D341Med (cell line): ENCODE measurements around the gene AZIN2.
A peak's percentile ranks its signal among the peaks of the same experiment; 100 is the strongest.
"Not testable (repeated sequence)": the region's sequence is repeated elsewhere in the genome, so short reads cannot be mapped to it uniquely, and the experiment has no call there.

Source experiments
- DNase-seq: peaks from one replicate; pipeline ENCODE4 v3.0.0; 2012; ENCODE audit warnings: low spot score

The AZIN2 gene

DNA sequence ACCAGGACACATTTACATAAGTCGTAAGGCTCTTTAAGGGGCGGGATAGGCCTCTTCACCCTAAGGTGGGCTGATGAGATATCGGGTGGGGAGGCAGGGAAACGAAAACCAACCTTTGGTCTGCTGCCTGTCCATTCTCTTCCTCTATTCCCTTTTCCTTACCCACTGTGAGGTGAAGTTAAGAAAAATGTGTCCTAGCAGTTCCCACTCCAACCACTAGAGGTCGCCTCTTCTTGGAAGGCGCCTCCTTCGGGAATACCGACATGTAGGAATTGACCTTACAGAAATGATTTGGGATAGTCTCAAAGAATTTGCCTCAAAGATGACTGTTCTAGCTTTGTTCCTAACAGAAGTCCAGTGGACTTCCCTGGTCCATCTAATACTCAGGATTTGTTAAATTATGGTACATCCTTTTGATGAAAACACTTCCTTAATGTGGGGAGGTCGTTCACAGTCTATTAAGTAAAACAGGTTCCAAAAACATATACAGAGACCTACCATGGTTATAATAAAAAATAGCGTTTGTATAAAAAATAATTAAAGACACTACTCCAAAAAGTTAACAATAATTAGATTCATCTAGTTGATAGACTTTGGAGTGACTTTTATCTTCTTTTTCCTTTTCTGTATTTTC lies 14.1 kb downstream of the AZIN2 start:
- peak; percentile 63 for DNase-seq

DNA sequence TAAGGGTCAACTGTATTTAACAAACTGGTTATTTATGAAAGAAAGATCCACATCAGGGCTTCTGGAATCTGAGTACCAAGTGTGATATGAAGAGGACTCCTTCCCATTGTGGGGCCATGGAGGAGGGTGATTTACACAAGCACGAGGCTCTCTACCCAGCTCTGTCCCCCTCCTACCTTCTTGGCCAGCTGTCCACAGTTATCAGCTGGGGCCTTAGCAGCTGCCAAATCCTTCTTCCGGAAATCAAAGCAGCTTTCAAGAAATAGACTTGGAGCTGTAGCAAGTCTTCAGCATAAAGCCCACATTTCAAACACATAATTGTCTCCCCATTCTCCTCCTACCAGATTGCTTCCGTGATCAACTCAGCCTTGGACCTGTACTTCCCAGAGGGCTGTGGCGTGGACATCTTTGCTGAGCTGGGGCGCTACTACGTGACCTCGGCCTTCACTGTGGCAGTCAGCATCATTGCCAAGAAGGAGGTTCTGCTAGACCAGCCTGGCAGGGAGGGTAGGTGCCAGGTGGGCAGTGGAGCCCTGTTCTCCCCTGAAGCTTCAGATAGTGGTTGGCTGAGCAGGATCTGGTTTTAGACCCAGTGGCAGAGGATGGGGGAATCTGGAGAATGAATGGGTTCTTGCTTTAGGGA lies 15.5 kb downstream of the AZIN2 start:
- no peak for DNase-seq

DNA sequence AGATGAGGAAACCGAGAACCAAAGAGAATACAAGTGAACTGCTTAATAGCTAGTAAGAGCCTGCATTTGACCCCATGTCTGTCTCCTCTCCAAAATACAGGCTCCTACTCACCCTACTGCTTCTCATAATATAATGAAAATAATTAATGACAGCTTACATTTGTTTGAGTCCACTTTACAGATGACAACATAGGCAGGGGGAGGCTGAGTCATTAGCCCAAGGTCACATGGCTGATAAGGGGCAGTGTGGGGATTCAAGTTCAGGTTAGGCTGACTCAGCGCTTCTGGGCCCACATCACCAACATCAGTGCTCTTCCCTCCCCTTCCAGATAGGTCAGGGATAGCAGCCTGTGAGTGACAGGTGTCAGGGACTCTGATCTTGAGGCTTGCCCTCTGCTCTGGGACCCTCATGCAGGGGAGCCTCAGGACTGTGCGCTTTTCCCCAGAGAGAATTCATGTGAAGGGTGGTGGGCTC lies 16.2 kb downstream of the AZIN2 start:
- DNase-seq: no peak

GRCh38 chr1:33097762-33098161 lies 16.8 kb downstream of the AZIN2 start:
- DNase-seq: no peak

GRCh38 chr1:33098371-33098770 lies 17.4 kb downstream of the AZIN2 start:
- DNase-seq: no peak

DNA sequence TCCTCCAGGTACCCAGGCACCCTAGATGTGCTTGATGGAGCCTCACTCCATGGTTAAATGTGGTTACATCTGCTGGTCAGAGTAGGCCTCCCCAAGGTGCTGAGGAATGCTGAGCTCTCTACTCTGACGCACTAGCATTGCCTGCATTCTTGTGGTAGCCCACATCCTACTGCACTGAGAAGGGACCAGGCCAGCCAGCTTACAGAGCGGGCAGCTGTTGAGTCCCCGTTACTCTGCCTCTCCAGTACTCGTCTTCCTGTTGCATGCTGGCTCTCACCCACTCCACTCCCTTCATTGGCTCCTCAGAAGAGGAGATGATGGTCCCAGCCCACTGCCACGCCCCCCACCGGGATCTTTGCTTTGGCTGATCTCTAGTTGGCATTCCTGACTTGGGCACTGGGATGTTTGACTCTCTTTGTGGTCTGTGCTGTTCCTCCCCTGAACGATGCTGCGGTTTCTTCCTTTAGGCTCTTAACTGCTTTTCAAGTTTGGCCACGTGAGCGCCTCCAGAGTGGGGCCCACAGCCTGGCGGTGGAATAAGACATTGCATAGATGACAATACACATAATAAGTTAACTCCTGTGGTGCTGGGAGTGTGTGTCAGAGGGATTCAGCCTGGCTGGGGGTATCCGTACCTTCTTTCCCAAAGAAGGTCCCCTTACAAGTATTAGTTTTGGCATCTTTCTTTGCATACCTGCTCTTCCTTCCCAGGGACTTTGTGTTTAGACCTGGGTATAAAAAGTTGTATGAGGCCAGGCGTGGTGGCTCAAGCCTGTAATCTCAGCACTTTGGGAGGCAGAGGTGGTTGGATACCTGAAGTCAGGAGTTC lies 18.6 kb downstream of the AZIN2 start:
- no peak for DNase-seq

DNA sequence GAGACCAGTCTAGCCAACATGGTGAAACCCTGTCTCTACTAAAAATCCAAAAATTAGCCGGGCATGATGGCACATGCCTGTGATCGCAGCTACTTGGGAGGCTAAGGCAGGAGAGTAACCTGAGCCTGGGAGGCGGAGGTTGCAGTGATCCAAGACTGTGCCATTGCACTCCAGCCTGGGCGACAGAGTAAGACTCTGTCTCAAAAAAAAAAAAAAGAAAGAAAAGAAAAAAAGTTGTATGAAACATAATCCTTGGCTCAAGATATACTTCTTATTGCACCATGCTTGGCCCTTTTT lies 19.1 kb downstream of the AZIN2 start:
- DNase-seq: not testable (repeated sequence)

- DNase-seq: no peak
These were observed 29.5 kb downstream of the AZIN2 start for GRCh38 chr1:33110477-33110876.

DNA sequence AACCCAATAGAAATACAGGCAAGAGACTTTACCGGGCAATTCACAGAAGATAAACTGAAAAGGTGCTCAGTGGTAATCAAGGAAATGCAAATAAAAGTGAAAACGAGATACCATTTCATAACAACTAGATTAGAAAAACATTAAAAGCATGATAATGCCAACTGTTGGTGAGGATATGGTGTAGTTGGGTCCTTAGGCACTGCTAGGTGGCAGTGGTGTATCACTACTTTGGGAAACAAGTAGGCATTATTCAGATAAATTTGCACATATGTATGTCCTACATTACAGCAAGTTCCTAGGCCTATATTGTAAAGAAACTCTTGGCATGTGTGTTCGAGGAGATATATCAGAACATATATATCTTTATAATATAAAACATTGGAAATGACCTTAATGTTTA lies 31.0 kb downstream of the AZIN2 start:
- no peak for DNase-seq

DNA sequence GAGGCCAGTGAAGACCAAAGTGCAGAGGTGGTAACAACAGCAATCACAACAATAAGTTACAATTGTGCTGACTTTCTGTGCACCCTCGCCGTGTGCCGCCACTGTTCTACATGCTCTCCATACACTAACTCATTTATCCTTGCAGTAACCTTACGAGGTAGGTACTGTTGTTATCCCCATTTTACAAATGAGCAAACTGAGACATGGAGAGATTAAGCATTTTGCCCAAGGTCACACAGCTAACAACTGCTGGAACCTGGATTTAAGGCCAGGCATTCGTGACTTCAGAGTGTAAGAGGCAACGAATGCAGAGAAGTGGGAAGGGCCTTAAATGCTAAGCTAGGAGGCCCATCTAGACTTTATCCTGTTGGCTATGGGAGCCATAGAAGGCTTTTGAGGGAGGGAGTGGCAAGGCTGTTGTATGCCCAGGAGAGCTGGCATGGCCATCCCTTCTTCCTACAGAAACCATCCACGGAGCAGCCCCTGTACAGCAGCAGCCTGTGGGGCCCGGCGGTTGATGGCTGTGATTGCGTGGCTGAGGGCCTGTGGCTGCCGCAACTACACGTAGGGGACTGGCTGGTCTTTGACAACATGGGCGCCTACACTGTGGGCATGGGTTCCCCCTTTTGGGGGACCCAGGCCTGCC lies 36.6 kb downstream of the AZIN2 start:
- no peak for DNase-seq

DNA sequence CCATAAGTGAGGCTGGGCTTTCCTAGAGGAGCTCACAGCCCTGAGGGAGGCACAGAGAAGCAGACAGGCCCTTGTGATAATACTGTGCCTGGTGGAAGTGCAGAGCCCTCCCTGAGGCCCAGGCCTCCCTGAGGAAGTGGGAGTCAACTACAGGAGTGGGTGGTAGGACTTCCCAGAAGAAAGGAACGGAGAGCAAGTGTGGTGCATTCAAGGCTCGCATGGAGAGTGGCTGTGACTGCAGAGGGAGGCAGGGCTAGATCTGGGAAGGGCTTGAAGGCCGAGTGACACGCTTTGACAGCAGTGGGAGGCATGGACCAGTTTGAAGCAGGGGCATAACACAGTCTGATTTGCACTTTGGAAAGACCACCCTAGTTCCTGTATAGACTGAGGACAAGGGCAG lies 37.3 kb downstream of the AZIN2 start:
- DNase-seq: no peak

GRCh38 chr1:33119050-33119449 lies 38.1 kb downstream of the AZIN2 start:
- DNase-seq: no peak

- no peak for DNase-seq
These were observed 38.7 kb downstream of the AZIN2 start for GRCh38 chr1:33119532-33120217.

DNA sequence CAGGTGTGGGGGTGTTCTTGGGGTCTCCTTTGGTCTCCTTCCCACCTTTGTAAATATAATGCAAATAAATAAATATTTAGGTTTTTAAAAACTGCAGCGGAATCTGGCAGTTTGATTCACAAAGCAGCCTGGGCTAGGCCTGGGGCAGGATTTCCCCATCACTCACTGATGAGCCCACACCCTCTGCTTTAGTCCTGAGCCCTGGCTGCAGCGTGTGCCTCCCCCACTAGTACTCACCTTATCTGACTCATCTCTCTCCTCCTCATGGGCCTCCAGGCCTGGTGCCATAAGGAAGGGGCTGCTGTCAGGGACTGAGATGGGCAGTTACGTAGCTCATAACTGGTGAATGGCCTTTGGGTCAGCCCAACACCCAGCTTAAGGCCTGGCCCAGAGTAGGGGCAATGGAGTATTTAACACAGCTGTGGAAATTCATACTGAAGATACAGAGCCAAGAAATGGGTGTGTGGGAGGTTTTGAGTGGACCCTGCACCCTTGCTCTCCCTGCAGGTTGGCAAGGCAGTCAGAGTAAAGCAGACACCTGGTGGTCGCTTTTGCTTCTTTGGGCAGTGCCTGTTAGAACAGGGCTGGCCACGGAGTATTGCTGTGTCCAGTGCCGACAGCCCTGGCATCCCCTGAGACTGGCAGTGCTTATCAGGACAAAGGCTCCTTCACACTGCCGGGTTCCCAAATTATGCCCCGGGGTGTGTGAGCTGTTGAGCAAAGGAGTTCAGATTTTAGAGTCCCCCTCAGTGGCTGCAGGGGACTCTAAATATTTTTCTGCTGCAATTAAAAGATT lies 39.7 kb downstream of the AZIN2 start:
- no peak for DNase-seq

GRCh38 chr1:33121728-33122127 lies 40.8 kb downstream of the AZIN2 start:
- DNase-seq: no peak

DNA sequence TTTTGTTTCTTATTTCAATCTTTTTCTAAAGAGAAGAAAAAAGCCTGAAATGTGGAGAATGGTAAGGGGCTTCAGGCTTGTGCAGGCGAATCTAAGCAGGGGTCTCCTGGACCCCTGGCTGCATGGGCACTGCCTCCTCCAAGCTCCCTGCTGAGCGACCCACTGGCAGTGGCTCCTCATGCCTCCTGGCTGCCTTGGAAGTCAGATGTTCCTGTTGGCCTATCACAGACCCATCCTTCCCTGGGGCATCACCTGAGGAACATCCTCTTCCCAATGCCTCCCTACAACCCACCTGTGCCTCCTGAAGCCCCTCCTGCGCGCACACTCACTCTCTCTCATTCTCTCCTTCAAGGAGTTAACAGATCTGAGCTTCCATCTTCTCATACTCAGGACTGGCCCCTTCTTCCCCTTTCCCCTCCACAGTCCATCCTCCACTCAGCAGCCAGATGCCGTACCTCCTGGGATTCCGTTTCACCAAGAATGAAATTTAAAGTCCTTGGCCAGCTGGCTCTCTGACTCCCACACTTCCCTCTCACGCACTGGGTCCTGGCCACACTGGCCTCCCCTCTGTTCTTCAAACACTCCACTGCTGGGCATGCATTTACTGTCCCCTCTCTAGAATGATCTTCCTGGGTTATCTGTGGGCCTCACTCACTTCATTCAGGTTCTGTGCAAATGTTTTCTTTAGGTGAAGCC lies 41.7 kb downstream of the AZIN2 start:
- DNase-seq: no peak

DNA sequence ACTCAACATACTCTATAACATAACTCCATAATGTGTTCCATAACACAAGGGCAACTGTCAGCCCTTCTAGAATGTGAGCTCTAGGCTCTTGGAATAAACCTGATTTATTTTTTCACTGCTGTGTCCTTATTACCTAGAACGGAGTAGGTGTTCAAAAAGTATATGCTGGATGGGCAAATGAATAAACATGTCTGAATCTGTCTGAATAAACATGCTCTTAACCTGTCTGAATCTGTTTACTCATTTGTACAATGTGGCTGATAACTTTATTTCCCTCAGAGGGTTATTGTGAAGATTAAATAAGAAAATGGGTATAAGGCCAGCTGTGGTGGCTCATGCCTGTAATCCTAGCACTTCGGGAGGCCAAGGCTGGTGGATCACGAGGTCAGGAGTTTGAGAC lies 42.3 kb downstream of the AZIN2 start:
- DNase-seq: no peak

DNA sequence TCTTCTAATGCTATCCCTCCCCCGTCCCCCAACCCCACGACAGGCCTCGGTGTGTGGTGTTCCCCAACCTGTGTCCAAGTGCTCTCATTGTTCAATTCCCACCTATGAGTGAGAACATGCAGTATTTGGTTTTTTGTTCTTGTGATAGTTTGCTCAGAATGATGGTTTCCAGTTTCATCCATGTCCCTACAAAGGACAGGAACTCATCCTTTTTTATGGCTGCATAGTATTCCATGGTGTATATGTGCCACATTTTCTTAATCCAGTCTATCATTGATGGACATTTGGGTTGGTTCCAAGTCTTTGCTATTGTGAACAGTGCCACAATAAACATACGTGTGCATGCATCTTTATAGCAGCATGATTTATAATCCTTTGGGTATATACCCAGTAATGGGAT lies 43.7 kb downstream of the AZIN2 start:
- not testable (repeated sequence) for DNase-seq

DNA sequence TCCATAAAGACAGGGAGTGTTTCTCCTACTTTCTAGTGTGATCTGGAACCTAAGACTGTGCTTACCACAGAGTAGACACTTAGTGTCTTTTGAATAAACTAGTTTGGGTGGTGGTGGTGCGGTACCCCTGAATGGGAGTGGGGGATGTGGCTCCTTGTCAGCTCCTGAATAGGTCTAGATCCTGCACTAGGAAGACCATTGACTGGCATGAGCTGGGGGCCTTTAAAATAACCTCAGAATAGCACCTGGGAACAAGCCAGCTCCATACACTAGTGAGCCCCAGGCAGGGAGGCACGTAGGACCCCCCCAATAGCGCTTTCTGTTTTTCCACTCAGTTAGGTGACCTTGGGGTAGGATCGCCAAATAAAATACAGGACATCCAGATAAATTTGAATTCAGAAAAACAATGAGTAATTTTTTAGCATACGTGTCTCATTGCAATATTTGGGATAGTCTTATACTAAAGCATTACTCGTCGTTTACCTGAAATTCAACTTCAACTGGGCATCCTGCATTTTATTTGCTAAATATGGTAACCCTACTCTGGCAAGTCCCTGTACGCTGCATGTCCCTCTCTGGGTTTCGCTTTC lies 45.6 kb downstream of the AZIN2 start:
- DNase-seq: no peak
